GM12875 (cell line): ENCODE data around the gene UBL4B.

ENCODE experiments used
- H3K4me3 ChIP-seq: one replicate; pipeline ENCODE4 v1.5.1; 2011; ENCODE audit warnings: low read depth, low read length, control low read depth
- CTCF ChIP-seq: IDR thresholded peaks from 2 replicates; pipeline ENCODE4 v1.5.1; 2011; ENCODE audit warnings: low read depth, mild to moderate bottlenecking, control low read depth, inconsistent platforms, low read length, moderate library complexity, borderline replicate concordance; ENCODE audit not compliant: insufficient read depth

UBL4B gene

GRCh38 chr1:110112143-110112542, at the start of gene UBL4B:
Gene UBL4B, plus strand, starts transcription at chr1:110112443. Its CDS starts 92 bp downstream, at chr1:110112535.
- no peak for TF ChIP-seq CTCF
- H3K4me3 ChIP-seq: no peak within 1 kb of the TSS

- no peak overlapping the region for H3K4me3 ChIP-seq
- no peak for TF ChIP-seq CTCF
These were observed 49.6 kb upstream of the UBL4B start for GRCh38 chr1:110062612-110063011.

- no peak for TF ChIP-seq CTCF
- no peak overlapping the region for H3K4me3 ChIP-seq
These were observed 48.5 kb upstream of the UBL4B start for GRCh38 chr1:110063781-110064180.

- TF ChIP-seq CTCF: no peak
These were observed 47.5 kb upstream of the UBL4B start for GRCh38 chr1:110064576-110065337.

GRCh38 chr1:110065841-110066240, 46.4 kb upstream of the UBL4B start:
- no peak for TF ChIP-seq CTCF
- H3K4me3 ChIP-seq: no peak overlapping the region

More at GRCh38 chr1:110064576-110065337, 47.5 kb upstream of the UBL4B start:
- no peak overlapping the region for H3K4me3 ChIP-seq

- TF ChIP-seq CTCF: no peak
- no peak overlapping the region for H3K4me3 ChIP-seq
These were observed 44.8 kb upstream of the UBL4B start for GRCh38 chr1:110067479-110067892.

- H3K4me3 ChIP-seq: no peak overlapping the region
- no peak for TF ChIP-seq CTCF
These were observed 44.2 kb upstream of the UBL4B start for GRCh38 chr1:110067893-110068645.
